ENCODE results near the gene TSEN2. TPM values are rescaled to one million over a fixed set of nuclear protein-coding genes. Genes with fewer than 3 reads are reported as not detected.

The TSEN2 gene
- total and polyA plus RNA-seq, 2 of the 13 experiments (the other 11 are each of a cell fraction or from before 2014, with no cell fraction given): 11.0 to 17.3 TPM

GRCh38 chr3:12556690-12557472 is 72.6 kb downstream of the TSEN2 start, which contains the start of gene MKRN2 (continued):
- TF ChIP-seq CAMTA2 (CRISPR knock-in tag; IDR thresholded peaks at IDR 0.05; ENCODE audit: borderline replicate concordance) (0 out of 2 replicates have a peak, but pooled peaks have one; percentile 36), MTF2 (CRISPR knock-in tag; IDR thresholded peaks at IDR 0.05; ENCODE audit: borderline replicate concordance) (peak; percentile 79; the same call in 1 of the 2 replicates), CBX5 (CRISPR knock-in tag; IDR thresholded peaks at IDR 0.05; ENCODE audit: borderline replicate concordance) (peak; percentile 77; the same call in 1 of the 2 replicates), POLR2A (IDR thresholded peaks at IDR 0.05; ENCODE audit: insufficient read depth in 1 of 2, low read depth in 2 of 2, low read length in 2 of 2) (peak; percentile 94 to 96), FIP1L1 (IDR thresholded peaks at IDR 0.05; ENCODE audit: borderline replicate concordance, insufficient read depth, low read depth, low read length) (no peak), BHLHE40 (IDR thresholded peaks at IDR 0.05; ENCODE audit: low read length) (no peak), ZNF333 (CRISPR knock-in tag; IDR thresholded peaks at IDR 0.05; ENCODE audit: borderline replicate concordance) (peak; percentile 79; the same call in 1 of the 2 replicates), TIGD3 (CRISPR knock-in tag; IDR thresholded peaks at IDR 0.05; ENCODE audit: borderline replicate concordance) (no peak), GPN1 (CRISPR knock-in tag; IDR thresholded peaks at IDR 0.05; ENCODE audit: borderline replicate concordance) (no peak), HMGXB3 (CRISPR knock-in tag; IDR thresholded peaks at IDR 0.05; ENCODE audit: borderline replicate concordance) (no peak), ZBTB3 (CRISPR knock-in tag; IDR thresholded peaks at IDR 0.05; ENCODE audit: borderline replicate concordance, low read depth) (no peak), CHD2 (IDR thresholded peaks at IDR 0.05; ENCODE audit: low read depth, low read length) (no peak), GFI1 (CRISPR knock-in tag; IDR thresholded peaks at IDR 0.05; ENCODE audit: borderline replicate concordance) (peak; percentile 80), RFX3 (CRISPR knock-in tag; IDR thresholded peaks at IDR 0.05) (no peak), ZNF597 (CRISPR knock-in tag; IDR thresholded peaks at IDR 0.05) (no peak), SNRNP70 (IDR thresholded peaks at IDR 0.05; ENCODE audit: low read depth, low read length) (no peak), ZNF335 (CRISPR knock-in tag; IDR thresholded peaks at IDR 0.05) (no peak), FOXO1 (CRISPR knock-in tag; IDR thresholded peaks at IDR 0.05) (no peak; the same call in none of the 2 replicates), SMYD3 (CRISPR knock-in tag; IDR thresholded peaks at IDR 0.05) (no peak), ZNF143 (CRISPR knock-in tag; IDR thresholded peaks at IDR 0.05) (peak; percentile 73), DNMT3B (CRISPR knock-in tag; conservative IDR thresholded peaks at IDR 0.05) (no peak)
